Loucy (cell line): ENCODE data around the gene MYH15.

Experiments used
- H2AFZ ChIP-seq: fragments of 200-600 bp; sonication (generic); 2 replicates; pipeline ENCODE4 v1.6.0; 2016; ENCODE audit warnings: antibody characterized with exemption, mild to moderate bottlenecking, low read length, moderate library complexity
- H3F3A ChIP-seq: fragments of 200-600 bp; 2 replicates; pipeline ENCODE4 v1.6.0; 2016; ENCODE audit warnings: antibody characterized with exemption, low read depth, mild to moderate bottlenecking
- H3K27me3 ChIP-seq: fragments of 200-600 bp; sonication (generic); 2 replicates; pipeline ENCODE4 v1.6.1; 2014; ENCODE audit warnings: low read length, mild to moderate bottlenecking; ENCODE audit not compliant: insufficient read depth, poor library complexity, severe bottlenecking
- H3K36me3 ChIP-seq: fragments of 200-600 bp; sonication (generic); 2 replicates; pipeline ENCODE4 v1.6.1; 2016; ENCODE audit warnings: low read length; ENCODE audit not compliant: insufficient read depth
- H3K4me1 ChIP-seq: fragments of 200-600 bp; sonication (generic); 2 replicates; pipeline ENCODE4 v1.5.1; 2014; ENCODE audit warnings: low read length, mild to moderate bottlenecking; ENCODE audit not compliant: insufficient read depth, poor library complexity, severe bottlenecking
- H3K4me2 ChIP-seq: fragments of 200-600 bp; sonication (generic); 2 replicates; pipeline ENCODE4 v1.6.0; 2014; ENCODE audit warnings: antibody characterized with exemption, low read length, low read depth, mild to moderate bottlenecking; ENCODE audit not compliant: poor library complexity, severe bottlenecking
- H3K4me3 ChIP-seq: fragments of 200-600 bp; sonication (generic); 2 replicates; pipeline ENCODE4 v1.5.1; 2014; ENCODE audit warnings: low read length, mild to moderate bottlenecking, mixed read lengths; ENCODE audit not compliant: poor library complexity, severe bottlenecking
- H3K79me2 ChIP-seq: fragments of 200-600 bp; sonication (generic); 2 replicates; pipeline ENCODE4 v1.6.1; 2014; ENCODE audit warnings: low read length; ENCODE audit not compliant: insufficient read depth
- H3K9ac ChIP-seq: fragments of 200-600 bp; sonication (generic); 2 replicates; pipeline ENCODE4 v1.6.0; 2014; ENCODE audit warnings: mild to moderate bottlenecking, low read depth, low read length, moderate library complexity; ENCODE audit not compliant: poor library complexity, severe bottlenecking
- H3K9me2 ChIP-seq: fragments of 200-600 bp; sonication (generic); replicated peaks from 2 replicates; pipeline ENCODE4 v1.6.1; 2016; ENCODE audit warnings: low read depth, low read length, mixed read lengths
- H3K9me3 ChIP-seq: fragments of 200-600 bp; sonication (generic); 2 replicates; pipeline ENCODE4 v1.6.1; 2014; ENCODE audit warnings: mild to moderate bottlenecking, antibody characterized with exemption, low read length, low read depth; ENCODE audit not compliant: insufficient read depth
- H4K20me1 ChIP-seq: fragments of 200-600 bp; sonication (generic); 2 replicates; pipeline ENCODE4 v1.6.0; 2014; ENCODE audit warnings: antibody characterized with exemption, low read length, mild to moderate bottlenecking; ENCODE audit not compliant: insufficient read depth, poor library complexity, severe bottlenecking
- EZH2phosphoT487 ChIP-seq: fragments of 200-600 bp; IDR thresholded peaks from 2 replicates; pipeline ENCODE4 v1.6.1; 2018; ENCODE audit warnings: antibody characterized with exemption, mild to moderate bottlenecking, moderate library complexity, borderline replicate concordance
- TF ChIP-seq, protein P1 (sequence below): fragments of 200-600 bp; sonication (generic); conservative IDR thresholded peaks from 2 replicates; pipeline ENCODE4 v1.5.1; 2014; ENCODE audit warnings: mild to moderate bottlenecking, antibody characterized with exemption, low read length

MYH15 gene

GRCh38 chr3:108404368-108404767, 106.0 kb downstream of the MYH15 start:
- no peaks in the 10 kb centered on the region for H3K9me3 ChIP-seq
- no peak for TF ChIP-seq EZH2phosphoT487
- TF ChIP-seq, protein P1, sequence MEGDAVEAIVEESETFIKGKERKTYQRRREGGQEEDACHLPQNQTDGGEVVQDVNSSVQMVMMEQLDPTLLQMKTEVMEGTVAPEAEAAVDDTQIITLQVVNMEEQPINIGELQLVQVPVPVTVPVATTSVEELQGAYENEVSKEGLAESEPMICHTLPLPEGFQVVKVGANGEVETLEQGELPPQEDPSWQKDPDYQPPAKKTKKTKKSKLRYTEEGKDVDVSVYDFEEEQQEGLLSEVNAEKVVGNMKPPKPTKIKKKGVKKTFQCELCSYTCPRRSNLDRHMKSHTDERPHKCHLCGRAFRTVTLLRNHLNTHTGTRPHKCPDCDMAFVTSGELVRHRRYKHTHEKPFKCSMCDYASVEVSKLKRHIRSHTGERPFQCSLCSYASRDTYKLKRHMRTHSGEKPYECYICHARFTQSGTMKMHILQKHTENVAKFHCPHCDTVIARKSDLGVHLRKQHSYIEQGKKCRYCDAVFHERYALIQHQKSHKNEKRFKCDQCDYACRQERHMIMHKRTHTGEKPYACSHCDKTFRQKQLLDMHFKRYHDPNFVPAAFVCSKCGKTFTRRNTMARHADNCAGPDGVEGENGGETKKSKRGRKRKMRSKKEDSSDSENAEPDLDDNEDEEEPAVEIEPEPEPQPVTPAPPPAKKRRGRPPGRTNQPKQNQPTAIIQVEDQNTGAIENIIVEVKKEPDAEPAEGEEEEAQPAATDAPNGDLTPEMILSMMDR = no peak
- no peak overlapping the region for H3K9ac ChIP-seq
- H3K9me2 ChIP-seq = no peaks in the 10 kb centered on the region
- H3K4me3 ChIP-seq = no peak overlapping the region
- no peaks in the 10 kb centered on the region for H4K20me1 ChIP-seq
- H3K4me2 ChIP-seq = no peak overlapping the region
- no peaks in the 10 kb centered on the region for H3K4me1 ChIP-seq
- H3K79me2 ChIP-seq = no peaks in the 10 kb centered on the region
- H3F3A ChIP-seq = no peaks in the 10 kb centered on the region
- no peaks in the 10 kb centered on the region for H3K27me3 ChIP-seq
- H3K36me3 ChIP-seq = no peaks in the 10 kb centered on the region
- no peak overlapping the region for H2AFZ ChIP-seq

GRCh38 chr3:108403686-108404345, 106.6 kb downstream of the MYH15 start:
- H3K27me3 ChIP-seq = no peaks in the 10 kb centered on the region
- H3K9ac ChIP-seq = no peak overlapping the region
- no peaks in the 10 kb centered on the region for H3K9me3 ChIP-seq
- no peak overlapping the region for H3K4me3 ChIP-seq
- no peaks in the 10 kb centered on the region for H3K79me2 ChIP-seq
- H3K36me3 ChIP-seq = no peaks in the 10 kb centered on the region
- no peak overlapping the region for H2AFZ ChIP-seq
- H3K9me2 ChIP-seq = no peaks in the 10 kb centered on the region
- TF ChIP-seq EZH2phosphoT487 = no peak
- TF ChIP-seq, protein P1 = no peak
- no peaks in the 10 kb centered on the region for H4K20me1 ChIP-seq
- no peaks in the 10 kb centered on the region for H3K4me1 ChIP-seq
- no peak overlapping the region for H3K4me2 ChIP-seq
- H3F3A ChIP-seq = no peaks in the 10 kb centered on the region

GRCh38 chr3:108403198-108403597, 107.2 kb downstream of the MYH15 start:
- H3K4me3 ChIP-seq = no peak overlapping the region
- no peaks in the 10 kb centered on the region for H4K20me1 ChIP-seq
- H3K36me3 ChIP-seq = no peaks in the 10 kb centered on the region
- H3K4me1 ChIP-seq = no peaks in the 10 kb centered on the region
- no peaks in the 10 kb centered on the region for H3K27me3 ChIP-seq
- H3K4me2 ChIP-seq = no peak overlapping the region
- no peak overlapping the region for H2AFZ ChIP-seq
- no peaks in the 10 kb centered on the region for H3K9me3 ChIP-seq
- TF ChIP-seq, protein P1 = no peak
- no peak for TF ChIP-seq EZH2phosphoT487
- no peaks in the 10 kb centered on the region for H3K79me2 ChIP-seq
- H3F3A ChIP-seq = no peaks in the 10 kb centered on the region
- no peaks in the 10 kb centered on the region for H3K9me2 ChIP-seq
- H3K9ac ChIP-seq = no peak overlapping the region
